Central memory CD4-positive, alpha-beta T cell (primary cell): ENCODE data around the gene ADCY2.
A peak's percentile ranks its signal among the peaks of the same experiment; 100 is the strongest.

Experiments
- DNase-seq: peaks from one replicate; pipeline ENCODE4 v3.0.0; 2022

ADCY2 gene

GRCh38 chr5:7751874-7752273 is 355.9 kb downstream of the ADCY2 start:
- no peak for DNase-seq

- no peak for DNase-seq
Observed at GRCh38 chr5:7753181-7753580, 357.2 kb downstream of the ADCY2 start.

- DNase-seq: no peak
Observed at GRCh38 chr5:7753596-7753995, 357.7 kb downstream of the ADCY2 start.

GRCh38 chr5:7754490-7754889 is 358.6 kb downstream of the ADCY2 start:
- DNase-seq: no peak

DNA sequence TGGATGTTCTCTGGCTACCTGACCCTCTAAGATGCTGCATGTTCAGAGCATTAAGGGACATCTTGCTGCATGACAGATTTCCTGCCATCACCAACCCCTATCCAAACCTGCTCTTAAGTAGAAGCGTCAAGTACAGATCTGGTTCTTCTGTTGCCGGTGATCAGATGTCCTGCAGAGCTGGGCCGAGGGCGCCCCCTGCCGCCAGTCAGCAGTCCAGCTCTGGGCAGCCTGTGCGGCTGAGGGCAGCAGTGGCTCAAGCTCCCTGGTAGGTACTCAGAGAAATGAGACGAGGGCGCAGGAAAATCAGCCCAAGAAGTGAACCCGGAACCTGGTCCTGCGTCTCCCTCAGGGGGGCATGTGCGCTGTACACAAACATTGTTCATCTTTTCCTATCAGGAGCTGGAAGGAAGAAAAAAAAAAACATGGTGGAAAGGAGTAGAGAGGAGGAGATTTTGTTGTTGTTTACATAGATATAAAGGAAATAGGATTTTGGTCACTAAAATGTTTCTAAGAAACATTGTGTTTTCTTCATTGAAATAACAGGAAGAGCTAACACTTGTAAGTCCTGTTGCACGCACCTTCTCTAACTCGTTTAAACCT is 359.2 kb downstream of the ADCY2 start:
- no peak for DNase-seq

GRCh38 chr5:7755958-7756357 is 360.0 kb downstream of the ADCY2 start:
- DNase-seq: no peak

GRCh38 chr5:7756453-7756852 is 360.5 kb downstream of the ADCY2 start:
- no peak for DNase-seq

DNA sequence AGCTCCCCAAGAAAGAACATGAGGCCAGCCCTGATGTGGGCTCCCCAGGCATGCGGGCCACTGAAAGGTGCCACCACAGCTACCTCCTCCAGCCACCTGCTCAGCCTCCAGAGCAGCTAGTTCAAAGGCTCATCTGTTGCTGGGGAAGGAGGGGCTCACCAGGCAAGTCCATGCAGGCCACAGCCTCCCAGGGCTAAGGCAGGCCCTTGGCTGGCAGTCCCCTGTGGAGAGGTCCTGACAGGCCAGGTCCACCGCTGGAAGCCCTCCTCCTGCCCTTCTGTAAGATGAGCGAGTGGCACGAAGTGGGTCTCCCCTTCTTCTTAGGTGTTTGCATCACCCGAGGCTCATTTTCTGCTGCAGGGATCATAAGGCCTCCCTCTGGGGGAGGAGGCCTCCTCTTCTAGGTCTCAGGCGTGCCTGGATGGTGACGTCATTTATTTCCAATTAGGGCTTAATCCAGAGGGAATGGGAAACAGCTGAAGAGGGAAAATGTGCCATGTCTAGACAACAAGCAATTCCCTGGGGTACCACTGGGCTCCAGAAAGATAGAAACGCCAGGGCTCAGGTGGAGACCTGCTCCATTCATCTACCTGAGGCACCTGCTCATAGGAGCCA is 363.4 kb downstream of the ADCY2 start:
- no peak for DNase-seq

DNA sequence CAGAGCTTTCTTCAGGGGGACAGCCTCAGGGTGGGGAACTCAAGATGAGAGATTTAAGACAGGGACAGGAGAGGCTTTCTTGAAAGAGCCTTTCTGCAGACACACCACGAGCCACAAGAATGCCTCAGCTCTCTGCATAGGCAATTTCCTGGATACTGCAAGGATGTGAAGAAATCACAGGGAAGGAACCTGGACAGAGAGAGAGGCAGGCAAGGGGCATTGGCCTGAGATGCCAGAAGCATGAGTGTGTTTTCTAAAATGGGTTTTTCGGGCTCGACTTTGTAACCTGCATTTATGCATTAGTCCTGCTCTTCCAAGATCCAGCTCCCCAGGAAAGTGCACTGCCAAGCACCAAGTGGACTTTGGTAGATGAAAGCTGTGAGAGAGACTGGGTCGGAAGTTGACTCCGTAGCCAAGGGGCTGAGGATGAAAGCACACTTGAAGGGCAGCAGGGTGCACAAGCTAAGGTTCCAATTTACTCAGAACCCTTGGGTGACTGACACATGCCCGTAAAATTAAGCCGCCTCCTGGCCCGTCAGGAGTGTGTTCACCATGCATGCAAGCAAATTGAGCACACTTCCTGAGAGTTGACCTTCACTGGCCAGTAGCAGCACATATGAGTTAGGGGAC is 364.1 kb downstream of the ADCY2 start:
- DNase-seq: no peak

GRCh38 chr5:7762267-7762666 is 366.3 kb downstream of the ADCY2 start:
- DNase-seq: no peak

GRCh38 chr5:7763621-7764072 is 367.7 kb downstream of the ADCY2 start:
- no peak for DNase-seq

GRCh38 chr5:7764452-7764851 is 368.5 kb downstream of the ADCY2 start:
- DNase-seq: no peak

- DNase-seq: no peak
Observed at GRCh38 chr5:7770436-7770835, 374.5 kb downstream of the ADCY2 start.

DNA sequence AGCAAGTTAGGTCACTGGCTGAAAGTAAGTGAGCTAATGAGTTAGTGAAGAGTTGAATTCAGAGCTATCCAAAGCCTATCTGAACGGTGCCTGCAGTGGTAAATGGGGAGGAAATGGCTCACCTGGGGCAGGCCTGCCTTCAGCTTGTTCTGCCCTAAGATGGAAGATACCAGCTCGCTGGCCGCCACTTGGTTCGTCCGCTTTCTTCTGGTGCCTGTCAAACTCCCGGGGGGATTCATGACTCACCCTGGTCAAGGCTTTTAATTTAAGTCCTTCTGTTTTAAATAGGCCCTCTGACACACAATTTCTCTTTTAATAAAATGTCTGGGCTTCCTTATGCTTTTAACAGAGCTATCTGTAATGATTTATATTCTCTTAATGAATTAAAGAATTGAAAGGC is 376.2 kb downstream of the ADCY2 start:
- DNase-seq: no peak

GRCh38 chr5:7773178-7773577 is 377.2 kb downstream of the ADCY2 start:
- no peak for DNase-seq

DNA sequence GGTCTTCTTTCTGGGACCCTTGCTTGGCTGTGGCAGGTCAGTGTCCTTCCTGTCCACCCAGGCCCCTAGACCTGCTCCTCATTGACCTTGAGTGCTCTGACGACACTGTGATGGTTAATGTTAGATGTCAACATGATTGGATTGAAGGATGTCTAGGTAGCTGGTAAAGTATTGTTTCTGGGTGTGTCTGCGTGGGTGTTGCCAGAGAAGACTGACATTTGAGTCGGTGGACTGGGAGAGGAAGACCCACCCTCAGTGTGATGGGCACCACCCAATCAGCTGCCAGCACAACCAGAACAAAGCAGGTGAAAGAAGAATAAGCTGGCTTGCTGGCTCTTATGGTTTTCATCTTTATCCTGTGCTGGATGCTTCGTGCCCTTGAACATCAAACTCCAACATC is 380.5 kb downstream of the ADCY2 start:
- no peak for DNase-seq

DNA sequence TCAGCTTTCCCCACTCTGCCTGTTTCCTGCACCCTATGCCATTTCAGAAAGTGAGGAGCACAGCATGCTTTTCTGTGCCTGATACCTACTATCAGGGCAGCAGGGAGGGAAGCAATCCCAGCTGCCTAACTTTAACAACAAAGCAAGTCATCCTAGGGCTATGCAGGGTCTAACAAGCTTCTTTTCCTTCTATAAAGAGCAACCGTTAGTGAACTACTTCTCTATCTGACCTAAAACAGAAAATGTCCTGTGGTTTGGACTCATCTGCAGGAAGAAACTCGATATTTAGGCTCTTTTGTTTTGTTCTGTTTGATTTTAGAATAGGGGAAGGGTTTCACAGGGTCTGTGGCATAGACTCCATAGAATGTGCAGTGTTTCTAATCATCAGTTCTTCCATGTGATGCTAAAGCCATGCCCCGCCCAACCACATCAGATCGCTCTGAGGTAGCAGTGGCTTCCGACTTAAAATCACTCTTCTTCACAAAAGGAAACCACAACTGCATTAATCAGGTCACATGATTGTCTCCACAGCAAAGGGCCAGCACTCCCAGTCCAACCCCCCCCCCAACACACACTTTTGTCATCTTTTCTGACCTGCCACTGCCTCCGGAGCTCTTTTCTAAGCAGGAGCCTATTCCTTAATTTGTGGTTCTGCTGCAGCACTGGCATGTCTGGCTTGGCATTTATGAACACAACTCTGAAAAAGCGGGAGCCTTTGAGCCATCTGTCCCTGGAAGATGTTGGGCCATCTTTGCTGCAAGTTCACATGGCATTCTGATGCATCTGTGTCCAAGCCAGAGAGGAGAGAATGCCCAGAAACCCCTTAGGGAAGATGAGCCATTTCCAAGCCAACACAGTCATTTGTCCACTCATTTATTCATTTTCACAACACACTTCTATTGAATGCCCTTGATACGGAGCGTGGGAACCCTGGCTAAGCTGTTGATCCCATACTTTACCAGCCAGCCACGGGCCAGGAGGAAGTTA is 383.4 kb downstream of the ADCY2 start:
- peak; percentile 46 for DNase-seq

DNA sequence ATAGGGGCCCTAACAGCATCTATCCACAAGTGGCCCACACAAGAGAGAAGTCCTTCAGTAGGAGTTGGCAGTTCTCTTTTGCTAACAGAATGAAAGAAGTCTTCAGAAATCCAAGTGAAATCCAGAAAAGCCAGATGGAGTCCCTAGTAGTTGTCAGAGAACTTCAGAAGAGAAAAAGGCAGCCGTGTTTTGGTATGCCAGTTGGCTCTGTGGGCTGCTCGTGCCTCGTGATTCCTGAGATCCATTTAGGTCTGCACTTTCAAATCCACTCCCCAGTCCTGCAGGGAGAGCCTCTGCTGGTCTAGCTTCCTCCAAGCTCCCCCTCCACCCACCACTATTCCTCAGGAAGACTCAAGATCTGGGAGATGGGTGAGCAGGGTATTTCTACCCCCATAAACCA is 386.0 kb downstream of the ADCY2 start:
- DNase-seq: no peak

DNA sequence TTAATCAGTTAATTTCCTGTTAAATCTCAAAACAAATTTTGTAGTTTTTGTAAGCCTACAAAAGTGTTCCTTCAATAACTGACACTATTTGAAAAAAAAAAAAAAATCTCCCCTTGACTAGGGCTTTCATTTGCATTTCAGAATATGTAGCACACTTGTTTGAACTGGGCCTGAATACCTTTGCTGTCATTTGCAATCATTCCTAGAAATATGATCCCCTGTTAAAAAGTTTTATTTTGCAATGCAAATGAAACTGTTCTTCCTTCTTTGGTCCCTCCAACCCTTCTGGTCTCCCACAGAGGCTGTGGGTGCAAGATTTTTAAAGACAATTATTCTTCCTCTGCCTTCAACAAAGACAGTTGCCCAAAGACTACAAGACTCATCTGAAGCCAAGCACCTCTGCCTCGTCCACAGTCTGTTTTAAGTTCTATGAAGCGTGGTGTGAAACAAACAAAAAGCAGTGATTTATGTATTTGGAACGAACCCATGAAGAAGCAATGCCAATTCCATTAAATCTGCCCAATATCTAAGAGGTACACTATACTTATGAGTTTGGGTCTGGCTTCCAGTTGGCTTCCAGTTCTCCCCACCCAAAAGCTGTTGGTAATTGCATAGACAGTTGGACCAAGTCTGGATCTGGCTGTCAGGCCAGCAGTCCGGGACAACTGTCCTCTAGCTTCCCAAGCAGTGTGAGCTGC is 388.9 kb downstream of the ADCY2 start:
- no peak for DNase-seq

DNA sequence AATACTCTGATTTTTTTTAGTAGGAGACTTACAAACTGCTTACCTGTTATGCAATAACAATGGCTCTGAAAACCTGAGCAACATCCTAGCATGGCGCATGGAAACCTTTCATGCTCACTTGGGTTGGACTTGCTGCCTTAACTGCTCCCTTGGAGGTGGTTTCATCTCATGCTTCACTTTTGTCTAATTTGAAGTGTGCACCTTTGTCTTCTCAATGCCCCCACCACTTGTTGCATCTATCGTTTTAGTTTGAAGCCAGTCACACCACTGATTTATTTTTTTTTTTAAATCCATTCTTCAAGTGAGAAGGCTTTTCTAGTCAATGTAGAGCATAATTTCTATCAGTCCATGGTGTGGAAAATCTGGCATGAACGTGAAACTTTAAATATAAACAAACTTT is 391.8 kb downstream of the ADCY2 start:
- no peak for DNase-seq

DNA sequence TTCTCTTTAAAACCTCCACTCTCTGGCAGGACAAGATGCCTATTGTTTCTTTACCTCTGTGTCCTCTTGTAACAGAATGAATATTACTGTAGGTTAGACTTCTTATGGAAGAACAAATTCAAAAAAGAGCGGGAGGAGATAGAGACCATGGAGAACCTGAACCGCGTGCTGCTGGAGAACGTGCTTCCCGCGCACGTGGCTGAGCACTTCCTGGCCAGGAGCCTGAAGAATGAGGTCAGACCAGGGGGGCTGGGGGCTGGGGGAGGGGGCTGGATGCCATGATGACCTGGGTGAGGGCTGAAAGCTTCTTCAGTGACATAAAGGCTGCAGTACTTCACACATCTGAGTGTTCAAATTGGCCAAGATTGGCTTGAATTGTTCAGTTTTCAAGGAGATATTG is 393.6 kb downstream of the ADCY2 start:
- no peak for DNase-seq

DNA sequence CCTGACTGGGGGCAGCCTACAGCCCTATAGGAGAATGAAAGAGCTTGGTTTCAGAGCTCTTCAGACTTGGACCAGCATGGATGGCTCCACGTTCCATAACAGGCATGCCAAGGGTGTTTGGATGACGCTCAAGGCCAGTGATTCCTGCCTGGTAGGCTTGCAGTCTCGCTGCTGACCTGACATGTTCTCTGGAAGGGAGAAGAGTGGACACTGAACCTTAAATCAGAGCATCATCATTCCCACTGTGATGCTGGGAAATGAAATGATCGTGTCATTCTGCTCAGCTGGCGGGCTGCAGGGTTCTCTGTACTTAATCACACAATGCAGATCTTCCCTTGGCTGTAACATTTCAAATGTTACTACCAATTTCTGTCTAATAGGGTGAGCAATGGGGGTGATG is 398.0 kb downstream of the ADCY2 start:
- no peak for DNase-seq

GRCh38 chr5:7794311-7794710 is 398.4 kb downstream of the ADCY2 start:
- no peak for DNase-seq
